ENCODE measurements around the gene LRRC72.

Gene LRRC72

DNA sequence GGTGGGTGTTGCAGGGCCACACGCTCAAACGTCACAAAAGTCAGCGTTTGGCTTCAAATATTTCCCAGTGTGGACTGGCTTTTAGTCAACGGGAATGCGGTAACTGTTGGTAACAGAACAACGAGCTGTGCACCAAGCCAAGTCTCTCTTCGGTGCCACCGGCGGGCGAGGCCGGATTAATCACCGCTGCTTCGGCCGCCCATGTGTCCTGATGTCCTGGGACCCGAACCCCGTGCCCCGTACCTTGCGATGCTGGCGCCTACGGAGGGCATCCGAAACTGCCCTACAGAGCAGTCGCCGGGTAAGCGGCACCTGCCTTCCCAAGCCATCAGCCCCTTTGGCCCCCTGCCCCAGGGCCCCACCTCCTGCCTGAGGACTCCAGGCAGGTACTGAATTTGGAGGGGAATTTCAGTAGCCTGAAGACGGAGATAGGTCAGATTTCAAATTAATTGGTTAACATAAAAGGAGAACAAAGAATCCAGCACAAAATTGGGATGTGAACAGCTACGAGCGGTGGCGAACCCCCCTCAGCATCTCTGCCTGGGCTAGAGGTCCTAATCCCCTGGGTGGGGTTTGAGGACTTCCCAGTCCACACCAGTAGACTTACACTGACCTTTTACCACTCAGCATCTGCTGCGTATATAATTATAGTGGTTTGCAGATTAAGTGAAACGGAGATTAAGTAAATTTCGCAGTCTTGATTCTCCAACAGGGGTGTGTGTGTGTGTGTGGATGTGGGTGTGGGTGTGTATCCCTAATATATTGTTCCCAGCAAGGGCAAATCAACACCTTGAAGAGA is at the start of gene LRRC72:
LRRC72 (plus strand) TSS at position 84 of the 799 bp plus-strand sequence; CDS start at position 212, 128 bp downstream.
- no peak for TF ChIP-seq ZFX (IDR thresholded peaks at IDR 0.05)
- TF ChIP-seq, protein P1, sequence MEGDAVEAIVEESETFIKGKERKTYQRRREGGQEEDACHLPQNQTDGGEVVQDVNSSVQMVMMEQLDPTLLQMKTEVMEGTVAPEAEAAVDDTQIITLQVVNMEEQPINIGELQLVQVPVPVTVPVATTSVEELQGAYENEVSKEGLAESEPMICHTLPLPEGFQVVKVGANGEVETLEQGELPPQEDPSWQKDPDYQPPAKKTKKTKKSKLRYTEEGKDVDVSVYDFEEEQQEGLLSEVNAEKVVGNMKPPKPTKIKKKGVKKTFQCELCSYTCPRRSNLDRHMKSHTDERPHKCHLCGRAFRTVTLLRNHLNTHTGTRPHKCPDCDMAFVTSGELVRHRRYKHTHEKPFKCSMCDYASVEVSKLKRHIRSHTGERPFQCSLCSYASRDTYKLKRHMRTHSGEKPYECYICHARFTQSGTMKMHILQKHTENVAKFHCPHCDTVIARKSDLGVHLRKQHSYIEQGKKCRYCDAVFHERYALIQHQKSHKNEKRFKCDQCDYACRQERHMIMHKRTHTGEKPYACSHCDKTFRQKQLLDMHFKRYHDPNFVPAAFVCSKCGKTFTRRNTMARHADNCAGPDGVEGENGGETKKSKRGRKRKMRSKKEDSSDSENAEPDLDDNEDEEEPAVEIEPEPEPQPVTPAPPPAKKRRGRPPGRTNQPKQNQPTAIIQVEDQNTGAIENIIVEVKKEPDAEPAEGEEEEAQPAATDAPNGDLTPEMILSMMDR (conservative IDR thresholded peaks at IDR 0.05), result no peak
- no peak within 1 kb of the TSS for H3K27ac ChIP-seq

DNA sequence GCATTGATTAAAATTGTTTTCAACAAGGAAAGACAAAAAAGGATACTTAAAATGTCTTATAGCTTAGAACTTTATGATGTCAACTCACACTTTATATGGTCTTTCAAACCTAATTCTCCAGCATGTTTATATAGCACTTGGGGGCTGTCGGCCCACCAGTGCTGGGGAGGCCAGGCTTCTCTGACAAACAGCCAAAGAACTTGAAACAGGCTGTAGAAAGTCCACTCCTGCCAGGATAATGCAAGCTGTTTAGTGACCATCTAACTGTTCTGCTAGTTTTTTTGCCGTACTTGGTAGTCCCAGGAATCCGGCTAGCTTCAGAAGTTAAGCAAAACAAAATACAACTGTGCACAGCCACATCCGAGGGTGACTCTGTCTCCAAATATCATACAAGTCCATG is 47.5 kb upstream of the LRRC72 start:
- H3K27ac ChIP-seq, result no peak overlapping the region
- TF ChIP-seq ZFX (IDR thresholded peaks at IDR 0.05), result no peak
- TF ChIP-seq, protein P1 (conservative IDR thresholded peaks at IDR 0.05), result no peak

DNA sequence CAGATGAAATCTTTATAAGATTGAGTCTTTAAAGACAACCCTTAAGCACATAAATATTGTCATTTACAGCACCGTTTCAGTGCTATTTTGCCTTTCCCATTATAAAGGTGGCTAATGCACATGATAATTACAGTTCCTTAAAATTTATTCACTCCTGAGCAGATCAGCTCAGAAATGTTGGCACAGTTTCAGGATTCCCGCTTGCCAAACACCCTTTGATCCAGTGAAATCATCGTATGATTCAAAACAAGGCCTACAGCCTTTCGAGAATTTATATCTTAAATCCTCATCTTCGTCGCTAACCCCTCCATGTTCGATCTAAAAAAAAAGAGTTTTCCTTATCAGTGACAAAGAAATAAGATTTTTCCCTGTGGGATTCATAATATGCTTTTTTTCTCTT is 47.0 kb upstream of the LRRC72 start:
- no peak for TF ChIP-seq ZFX (IDR thresholded peaks at IDR 0.05)
- TF ChIP-seq, protein P1 (conservative IDR thresholded peaks at IDR 0.05), result no peak
- no peak overlapping the region for H3K27ac ChIP-seq

DNA sequence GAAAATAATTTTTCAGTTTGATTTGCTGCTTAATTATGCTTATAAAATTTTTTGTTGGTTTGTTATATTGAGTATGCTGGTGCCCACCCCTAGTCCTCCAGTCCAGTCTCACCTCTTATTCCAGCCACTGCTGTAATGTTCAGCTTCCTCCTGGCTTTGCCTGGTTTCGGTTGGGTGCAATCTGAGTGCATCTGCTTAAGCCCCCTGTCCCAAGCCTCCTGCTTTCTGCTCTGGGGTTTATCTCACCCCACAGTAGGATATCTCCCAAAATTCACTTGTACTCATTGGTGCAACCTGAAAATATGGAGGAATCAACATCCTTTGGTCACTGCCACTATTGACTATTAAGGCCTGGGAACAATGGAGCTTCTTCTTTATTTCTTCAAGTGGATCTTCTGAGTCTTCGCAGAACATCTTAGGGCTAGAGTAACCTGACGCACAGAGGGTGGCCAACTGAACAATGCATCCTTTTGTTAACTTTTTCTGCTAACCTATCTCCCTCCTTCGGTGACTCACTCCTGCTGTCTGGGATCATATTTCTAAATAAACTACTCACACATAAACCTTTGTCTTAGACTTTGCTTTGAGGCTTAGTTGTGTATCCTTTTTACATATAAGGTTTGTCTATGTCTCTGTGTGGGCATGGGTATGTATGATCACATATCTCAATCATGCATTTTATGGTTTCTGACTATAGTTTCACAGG is 42.0 kb upstream of the LRRC72 start:
- TF ChIP-seq, protein P1 (conservative IDR thresholded peaks at IDR 0.05), result no peak
- no peak for TF ChIP-seq ZFX (IDR thresholded peaks at IDR 0.05)
- no peak overlapping the region for H3K27ac ChIP-seq

DNA sequence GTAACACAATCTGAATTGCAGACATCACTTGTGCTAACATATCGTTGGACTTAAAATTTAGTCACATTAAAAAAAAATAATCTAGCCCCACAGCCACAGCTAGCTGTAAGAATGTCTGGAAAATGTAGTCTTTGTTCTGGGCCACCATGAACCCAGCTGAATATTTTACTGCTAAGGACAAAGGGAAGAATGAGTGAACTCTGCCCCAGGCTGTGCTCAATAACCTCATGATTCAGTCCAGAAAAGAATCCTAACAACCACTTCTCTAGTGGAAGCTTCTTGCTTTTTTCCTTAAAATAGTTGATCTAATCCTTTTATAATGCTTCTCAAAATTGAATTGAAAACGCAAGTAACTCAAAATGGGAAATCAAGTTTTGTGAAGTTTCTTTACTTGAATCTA is 35.5 kb upstream of the LRRC72 start:
- TF ChIP-seq ZFX (IDR thresholded peaks at IDR 0.05), result no peak
- TF ChIP-seq, protein P1 (conservative IDR thresholded peaks at IDR 0.05), result no peak
- no peak overlapping the region for H3K27ac ChIP-seq

DNA sequence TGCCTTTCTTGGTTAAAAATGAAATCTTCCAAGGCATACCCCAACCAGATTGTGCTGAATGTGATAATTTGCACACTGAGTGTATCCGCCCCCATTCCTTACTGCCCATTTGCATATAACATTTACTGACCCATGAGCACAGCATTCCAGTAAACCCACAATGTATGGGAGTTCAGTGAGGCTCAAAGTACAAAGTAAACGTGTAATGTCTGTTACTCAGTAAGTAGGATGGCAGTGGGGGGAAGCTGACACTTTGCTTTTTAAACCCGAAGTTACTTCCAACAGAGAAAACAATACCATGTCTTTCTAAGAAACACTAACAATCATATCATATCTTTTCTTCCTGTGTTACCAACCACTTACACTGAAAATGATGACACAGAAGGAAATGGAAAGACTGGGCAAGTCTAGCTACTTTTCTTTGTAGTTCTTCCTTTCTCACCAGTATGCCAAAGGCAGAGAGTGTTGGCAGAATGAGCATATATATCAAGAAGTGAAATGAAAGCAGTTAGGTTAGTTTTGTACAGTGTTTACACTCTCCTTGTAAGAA is 34.0 kb upstream of the LRRC72 start:
- TF ChIP-seq, protein P1 (conservative IDR thresholded peaks at IDR 0.05), result no peak
- no peak for TF ChIP-seq ZFX (IDR thresholded peaks at IDR 0.05)
- H3K27ac ChIP-seq, result no peak overlapping the region

DNA sequence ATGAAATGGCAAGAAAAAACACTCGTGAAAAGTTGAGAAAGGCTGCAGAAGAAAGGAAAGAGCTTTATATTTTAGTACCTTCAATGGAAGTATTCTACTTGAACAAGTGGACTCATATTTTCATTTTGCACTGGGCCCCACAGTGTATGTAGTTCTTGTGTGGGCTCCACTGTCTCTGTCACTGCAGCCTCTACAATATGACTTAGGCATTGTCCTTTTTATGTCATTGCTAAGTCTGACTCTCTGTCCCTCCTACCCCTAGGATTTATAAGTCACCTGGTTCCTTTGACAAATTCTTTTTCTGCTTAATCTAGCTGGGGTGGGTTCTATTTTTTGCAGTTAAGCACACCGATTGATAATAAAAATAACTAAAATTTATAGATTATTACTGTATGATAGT is 33.4 kb upstream of the LRRC72 start:
- TF ChIP-seq ZFX (IDR thresholded peaks at IDR 0.05), result no peak
- TF ChIP-seq, protein P1 (conservative IDR thresholded peaks at IDR 0.05), result no peak
- H3K27ac ChIP-seq, result no peak overlapping the region

Data from C4-2B (cell line).